Gastrocnemius medialis (tissue), 4 donors: Measurements from ENCODE around the gene KATNAL1.
"Not testable (repeated sequence)": the region's sequence is repeated elsewhere in the genome, so short reads cannot be mapped to it uniquely, and the experiment has no call there.

Experiments
- POLR2A ChIP-seq, 2 donors: fragments of 450-650 bp; IDR thresholded peaks; one replicate each; pipeline ENCODE4 v1.6.1; 2017; ENCODE audit warnings: antibody characterized with exemption in 2 of 2, mild to moderate bottlenecking in 2 of 2, moderate library complexity in 2 of 2
- TF ChIP-seq, protein P1 (sequence below), 5 experiments: fragments of 450-650 bp in 3 of 5; fragments of 200-600 bp in 2 of 5; sonication (generic) in 2 of 5; IDR thresholded peaks in 4 of 5; conservative IDR thresholded peaks in 1 of 5; 1 replicate in 4 of 5; 2 replicates in 1 of 5; pipeline ENCODE4 v1.5.1; 2016 to 2019; ENCODE audit warnings: antibody characterized with exemption in 5 of 5, mild to moderate bottlenecking in 3 of 5, moderate library complexity in 3 of 5

DNA sequence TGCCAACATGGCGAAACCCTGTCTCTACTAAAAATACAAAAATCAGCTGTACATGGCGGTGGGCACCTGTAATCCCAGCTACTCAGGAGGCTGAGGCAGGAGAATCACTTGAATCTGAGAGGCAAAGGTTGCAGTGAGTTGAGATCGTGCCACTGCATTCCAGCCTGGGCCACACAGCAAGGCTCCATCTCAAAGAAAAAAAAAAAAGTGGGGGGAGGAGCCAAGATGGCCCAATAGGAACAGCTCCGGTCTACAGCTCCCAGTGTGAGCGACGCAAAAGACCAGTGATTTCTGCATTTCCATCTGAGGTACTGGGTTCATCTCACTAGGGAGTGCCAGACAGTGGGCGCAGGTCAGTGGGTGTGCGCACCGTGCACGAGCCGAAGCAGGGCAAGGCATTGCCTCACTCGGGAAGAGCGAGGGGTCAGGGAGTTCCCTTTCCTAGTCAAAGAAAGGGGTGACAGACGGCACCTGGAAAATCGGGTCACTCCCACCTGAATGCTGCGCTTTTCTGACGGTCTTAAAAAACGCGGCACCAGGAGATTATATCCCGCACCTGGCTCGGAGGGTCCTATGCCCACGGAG, 48.1 kb downstream of the KATNAL1 start:
- TF ChIP-seq, protein P1, sequence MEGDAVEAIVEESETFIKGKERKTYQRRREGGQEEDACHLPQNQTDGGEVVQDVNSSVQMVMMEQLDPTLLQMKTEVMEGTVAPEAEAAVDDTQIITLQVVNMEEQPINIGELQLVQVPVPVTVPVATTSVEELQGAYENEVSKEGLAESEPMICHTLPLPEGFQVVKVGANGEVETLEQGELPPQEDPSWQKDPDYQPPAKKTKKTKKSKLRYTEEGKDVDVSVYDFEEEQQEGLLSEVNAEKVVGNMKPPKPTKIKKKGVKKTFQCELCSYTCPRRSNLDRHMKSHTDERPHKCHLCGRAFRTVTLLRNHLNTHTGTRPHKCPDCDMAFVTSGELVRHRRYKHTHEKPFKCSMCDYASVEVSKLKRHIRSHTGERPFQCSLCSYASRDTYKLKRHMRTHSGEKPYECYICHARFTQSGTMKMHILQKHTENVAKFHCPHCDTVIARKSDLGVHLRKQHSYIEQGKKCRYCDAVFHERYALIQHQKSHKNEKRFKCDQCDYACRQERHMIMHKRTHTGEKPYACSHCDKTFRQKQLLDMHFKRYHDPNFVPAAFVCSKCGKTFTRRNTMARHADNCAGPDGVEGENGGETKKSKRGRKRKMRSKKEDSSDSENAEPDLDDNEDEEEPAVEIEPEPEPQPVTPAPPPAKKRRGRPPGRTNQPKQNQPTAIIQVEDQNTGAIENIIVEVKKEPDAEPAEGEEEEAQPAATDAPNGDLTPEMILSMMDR (IDR thresholded peaks at IDR 0.05 in 4 of 5, conservative IDR thresholded peaks at IDR 0.05 in 1 of 5) = not testable (repeated sequence)
- not testable (repeated sequence) for TF ChIP-seq POLR2A (IDR thresholded peaks at IDR 0.05)
